ENCODE measurements around the gene ARMC12.

GRCh38 chr6:35727231-35727934 is 9.4 kb upstream of the ARMC12 start:
- TF ChIP-seq CTCF (IDR thresholded peaks at IDR 0.05) (no peak), SP1 (CRISPR knock-in tag; conservative IDR thresholded peaks at IDR 0.05) (no peak)
